Measurements from ENCODE around the gene ARHGAP4. TPM values are rescaled to one million over a fixed set of nuclear protein-coding genes. Genes with fewer than 3 reads are reported as not detected.

The ARHGAP4 gene
- total RNA-seq, 1 experiment from 2014 or later = 67.4 TPM

DNA sequence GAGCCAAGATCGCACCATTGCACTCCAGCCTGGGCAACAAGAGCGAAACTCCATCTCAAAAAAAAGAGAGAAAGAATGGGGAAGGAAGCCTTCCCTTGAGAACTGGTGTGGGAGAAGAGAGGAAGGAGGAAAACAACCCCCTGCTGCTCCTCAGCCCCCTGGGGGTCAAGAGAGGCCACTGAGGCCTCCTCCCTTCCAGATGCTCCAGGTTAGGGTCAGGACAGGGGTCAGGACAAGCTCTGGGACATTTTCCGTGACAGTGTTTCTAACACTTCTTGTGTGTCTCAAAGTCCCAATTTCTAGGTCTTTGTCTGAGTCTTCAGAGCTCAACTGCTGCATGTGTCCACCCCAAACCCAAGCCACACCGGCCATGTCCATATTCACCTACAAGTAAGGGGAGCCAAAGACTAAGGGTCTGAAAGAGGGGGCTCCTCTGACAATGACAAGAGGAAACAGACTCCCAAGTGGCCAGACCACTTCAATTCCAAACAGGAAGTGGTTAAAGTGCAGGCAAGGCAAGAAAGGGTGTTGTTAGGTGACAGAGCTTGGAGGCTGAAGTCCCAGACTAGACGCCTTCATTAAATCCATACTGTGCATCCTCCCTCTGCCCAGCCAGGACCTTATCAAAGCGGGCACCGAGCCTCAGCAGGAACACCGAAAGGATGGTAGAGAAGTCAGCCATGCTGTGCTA is 48.3 kb downstream of the ARHGAP4 start:
- H2AFZ ChIP-seq (ENCODE audit: low read depth, low read length, poor library complexity, severe bottlenecking) = no peak overlapping the region
- H3K4me3 ChIP-seq (replicated peaks in 1 of 2; ENCODE audit: low read depth in 1 of 2, low read length in 2 of 2) = no peak overlapping the region
- ChIA-PET POLR2A (no interaction called here), CTCF (no interaction called here), RAD21 (ENCODE audit: low non-redundant PET in 1 of 2, low total read pairs in 2 of 2, uncharacterized antibody in 2 of 2, unreplicated experiment in 2 of 2) (no interaction called here)
- no peaks in the 10 kb centered on the region for H4K20me1 ChIP-seq (ENCODE audit: insufficient read depth)
- no peaks in the 10 kb centered on the region for H3K9me2 ChIP-seq (ENCODE audit: insufficient read depth)
- H3K9me3 ChIP-seq (ENCODE audit: control insufficient read depth in 1 of 2, insufficient read depth in 1 of 2, low read depth in 1 of 2, low read length in 2 of 2) = no peaks in the 10 kb centered on the region
- H3K4me2 ChIP-seq (ENCODE audit: low read length) = no peak overlapping the region
- no peak overlapping the region for H3K9ac ChIP-seq (ENCODE audit: low read length)
- no peak for ATAC-seq
- H3K27ac ChIP-seq (ENCODE audit: low read depth, low read length) = no peak overlapping the region
- BruUV-seq (replicated peaks) = no TSS peak
- H3K27me3 ChIP-seq (ENCODE audit: insufficient read depth, low read length) = no peaks in the 10 kb centered on the region
- DNase-seq (ENCODE audit: low read depth, low spot score) = no peak
- H3K79me2 ChIP-seq (ENCODE audit: insufficient read depth, low read length) = no peaks in the 10 kb centered on the region
- H3K4me1 ChIP-seq (ENCODE audit: control insufficient read depth in 1 of 2, insufficient read depth in 2 of 2, low read length in 2 of 2) = peaks cover 0 to 18% of the 10 kb centered on the region in 2 experiments; a peak in 2 of 4 replicates
- no peaks in the 10 kb centered on the region for H3K36me3 ChIP-seq (ENCODE audit: control insufficient read depth in 1 of 2, insufficient read depth in 2 of 2, low read length in 2 of 2)
- TF ChIP-seq, protein P1, sequence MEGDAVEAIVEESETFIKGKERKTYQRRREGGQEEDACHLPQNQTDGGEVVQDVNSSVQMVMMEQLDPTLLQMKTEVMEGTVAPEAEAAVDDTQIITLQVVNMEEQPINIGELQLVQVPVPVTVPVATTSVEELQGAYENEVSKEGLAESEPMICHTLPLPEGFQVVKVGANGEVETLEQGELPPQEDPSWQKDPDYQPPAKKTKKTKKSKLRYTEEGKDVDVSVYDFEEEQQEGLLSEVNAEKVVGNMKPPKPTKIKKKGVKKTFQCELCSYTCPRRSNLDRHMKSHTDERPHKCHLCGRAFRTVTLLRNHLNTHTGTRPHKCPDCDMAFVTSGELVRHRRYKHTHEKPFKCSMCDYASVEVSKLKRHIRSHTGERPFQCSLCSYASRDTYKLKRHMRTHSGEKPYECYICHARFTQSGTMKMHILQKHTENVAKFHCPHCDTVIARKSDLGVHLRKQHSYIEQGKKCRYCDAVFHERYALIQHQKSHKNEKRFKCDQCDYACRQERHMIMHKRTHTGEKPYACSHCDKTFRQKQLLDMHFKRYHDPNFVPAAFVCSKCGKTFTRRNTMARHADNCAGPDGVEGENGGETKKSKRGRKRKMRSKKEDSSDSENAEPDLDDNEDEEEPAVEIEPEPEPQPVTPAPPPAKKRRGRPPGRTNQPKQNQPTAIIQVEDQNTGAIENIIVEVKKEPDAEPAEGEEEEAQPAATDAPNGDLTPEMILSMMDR (IDR thresholded peaks at IDR 0.05 in 2 of 3, conservative IDR thresholded peaks at IDR 0.05 in 1 of 3; ENCODE audit: borderline replicate concordance in 1 of 3, insufficient read depth in 1 of 3, low read depth in 2 of 3, low read length in 2 of 3) = no peak
- TF ChIP-seq EZH2 (IDR thresholded peaks at IDR 0.05) = no peak
- TF ChIP-seq, protein P2, sequence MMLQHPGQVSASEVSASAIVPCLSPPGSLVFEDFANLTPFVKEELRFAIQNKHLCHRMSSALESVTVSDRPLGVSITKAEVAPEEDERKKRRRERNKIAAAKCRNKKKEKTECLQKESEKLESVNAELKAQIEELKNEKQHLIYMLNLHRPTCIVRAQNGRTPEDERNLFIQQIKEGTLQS (IDR thresholded peaks at IDR 0.05) = no peak
- TF ChIP-seq FOSL1 (IDR thresholded peaks at IDR 0.05; ENCODE audit: low read depth) = no peak
- no peak for TF ChIP-seq SP1 (IDR thresholded peaks at IDR 0.05; ENCODE audit: low read depth)
- no peak for TF ChIP-seq ZFX (IDR thresholded peaks at IDR 0.05)
- no peak for TF ChIP-seq POLR2AphosphoS5 (IDR thresholded peaks at IDR 0.05; ENCODE audit: low read depth, low read length)
- TF ChIP-seq, protein P3, sequence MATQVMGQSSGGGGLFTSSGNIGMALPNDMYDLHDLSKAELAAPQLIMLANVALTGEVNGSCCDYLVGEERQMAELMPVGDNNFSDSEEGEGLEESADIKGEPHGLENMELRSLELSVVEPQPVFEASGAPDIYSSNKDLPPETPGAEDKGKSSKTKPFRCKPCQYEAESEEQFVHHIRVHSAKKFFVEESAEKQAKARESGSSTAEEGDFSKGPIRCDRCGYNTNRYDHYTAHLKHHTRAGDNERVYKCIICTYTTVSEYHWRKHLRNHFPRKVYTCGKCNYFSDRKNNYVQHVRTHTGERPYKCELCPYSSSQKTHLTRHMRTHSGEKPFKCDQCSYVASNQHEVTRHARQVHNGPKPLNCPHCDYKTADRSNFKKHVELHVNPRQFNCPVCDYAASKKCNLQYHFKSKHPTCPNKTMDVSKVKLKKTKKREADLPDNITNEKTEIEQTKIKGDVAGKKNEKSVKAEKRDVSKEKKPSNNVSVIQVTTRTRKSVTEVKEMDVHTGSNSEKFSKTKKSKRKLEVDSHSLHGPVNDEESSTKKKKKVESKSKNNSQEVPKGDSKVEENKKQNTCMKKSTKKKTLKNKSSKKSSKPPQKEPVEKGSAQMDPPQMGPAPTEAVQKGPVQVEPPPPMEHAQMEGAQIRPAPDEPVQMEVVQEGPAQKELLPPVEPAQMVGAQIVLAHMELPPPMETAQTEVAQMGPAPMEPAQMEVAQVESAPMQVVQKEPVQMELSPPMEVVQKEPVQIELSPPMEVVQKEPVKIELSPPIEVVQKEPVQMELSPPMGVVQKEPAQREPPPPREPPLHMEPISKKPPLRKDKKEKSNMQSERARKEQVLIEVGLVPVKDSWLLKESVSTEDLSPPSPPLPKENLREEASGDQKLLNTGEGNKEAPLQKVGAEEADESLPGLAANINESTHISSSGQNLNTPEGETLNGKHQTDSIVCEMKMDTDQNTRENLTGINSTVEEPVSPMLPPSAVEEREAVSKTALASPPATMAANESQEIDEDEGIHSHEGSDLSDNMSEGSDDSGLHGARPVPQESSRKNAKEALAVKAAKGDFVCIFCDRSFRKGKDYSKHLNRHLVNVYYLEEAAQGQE (IDR thresholded peaks at IDR 0.05; ENCODE audit: low read depth) = no peak
- no peak for TF ChIP-seq EGR1 (IDR thresholded peaks at IDR 0.05; ENCODE audit: low read depth)
- TF ChIP-seq POLR2A (IDR thresholded peaks at IDR 0.05; ENCODE audit: borderline replicate concordance, extremely low read depth, insufficient read depth, insufficient read length) = no peak
- TF ChIP-seq CBX3 (IDR thresholded peaks at IDR 0.05; ENCODE audit: low read depth) = no peak
- TF ChIP-seq, protein P4, sequence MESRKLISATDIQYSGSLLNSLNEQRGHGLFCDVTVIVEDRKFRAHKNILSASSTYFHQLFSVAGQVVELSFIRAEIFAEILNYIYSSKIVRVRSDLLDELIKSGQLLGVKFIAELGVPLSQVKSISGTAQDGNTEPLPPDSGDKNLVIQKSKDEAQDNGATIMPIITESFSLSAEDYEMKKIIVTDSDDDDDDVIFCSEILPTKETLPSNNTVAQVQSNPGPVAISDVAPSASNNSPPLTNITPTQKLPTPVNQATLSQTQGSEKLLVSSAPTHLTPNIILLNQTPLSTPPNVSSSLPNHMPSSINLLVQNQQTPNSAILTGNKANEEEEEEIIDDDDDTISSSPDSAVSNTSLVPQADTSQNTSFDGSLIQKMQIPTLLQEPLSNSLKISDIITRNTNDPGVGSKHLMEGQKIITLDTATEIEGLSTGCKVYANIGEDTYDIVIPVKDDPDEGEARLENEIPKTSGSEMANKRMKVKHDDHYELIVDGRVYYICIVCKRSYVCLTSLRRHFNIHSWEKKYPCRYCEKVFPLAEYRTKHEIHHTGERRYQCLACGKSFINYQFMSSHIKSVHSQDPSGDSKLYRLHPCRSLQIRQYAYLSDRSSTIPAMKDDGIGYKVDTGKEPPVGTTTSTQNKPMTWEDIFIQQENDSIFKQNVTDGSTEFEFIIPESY (IDR thresholded peaks at IDR 0.05; ENCODE audit: extremely low read depth, insufficient replicate concordance, low read length) = no peak
- TF ChIP-seq ZNF274 (IDR thresholded peaks at IDR 0.05; ENCODE audit: low read depth, low read length) = no peak
- TF ChIP-seq CEBPB (IDR thresholded peaks at IDR 0.05; ENCODE audit: low read depth) = no peak
- TF ChIP-seq YY1 (IDR thresholded peaks at IDR 0.05; ENCODE audit: extremely low read depth, insufficient replicate concordance, low read depth, low read length) = no peak
- TF ChIP-seq, protein P5, sequence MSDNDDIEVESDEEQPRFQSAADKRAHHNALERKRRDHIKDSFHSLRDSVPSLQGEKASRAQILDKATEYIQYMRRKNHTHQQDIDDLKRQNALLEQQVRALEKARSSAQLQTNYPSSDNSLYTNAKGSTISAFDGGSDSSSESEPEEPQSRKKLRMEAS (IDR thresholded peaks at IDR 0.05) = no peak
- TF ChIP-seq JUND (IDR thresholded peaks at IDR 0.05) = no peak
- intact Hi-C loops (cut with micrococcal nuclease) = no loop called here
